Measurements from ENCODE around the gene RBM24.
"Not testable (repeated sequence)": the region's sequence is repeated elsewhere in the genome, so short reads cannot be mapped to it uniquely, and the experiment has no call there.

Gene RBM24

DNA sequence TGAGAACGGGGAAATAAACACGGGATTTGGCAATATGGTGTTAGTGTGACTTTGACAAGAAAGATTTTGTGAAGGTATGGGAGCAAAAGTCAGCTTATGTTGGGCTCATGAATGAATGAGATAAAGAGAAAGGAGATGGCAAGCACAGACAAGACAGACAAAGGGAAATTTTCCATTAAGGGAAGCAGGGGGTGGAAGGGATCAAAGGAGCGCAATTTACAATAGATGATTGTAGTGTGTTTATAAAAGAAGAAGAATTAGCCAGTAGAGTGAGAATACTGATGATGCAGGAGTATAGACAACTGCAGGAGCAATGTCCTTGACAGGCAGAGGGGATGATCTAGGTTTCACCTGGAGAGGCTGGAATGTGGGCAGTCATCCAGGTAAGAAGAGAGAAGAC, 34.1 kb downstream of the RBM24 start:
- CTCF ChIA-PET = no interaction called here
- no peak overlapping the region for H3K27ac ChIP-seq (ENCODE audit: extremely low read depth, low read depth, low read length)

DNA sequence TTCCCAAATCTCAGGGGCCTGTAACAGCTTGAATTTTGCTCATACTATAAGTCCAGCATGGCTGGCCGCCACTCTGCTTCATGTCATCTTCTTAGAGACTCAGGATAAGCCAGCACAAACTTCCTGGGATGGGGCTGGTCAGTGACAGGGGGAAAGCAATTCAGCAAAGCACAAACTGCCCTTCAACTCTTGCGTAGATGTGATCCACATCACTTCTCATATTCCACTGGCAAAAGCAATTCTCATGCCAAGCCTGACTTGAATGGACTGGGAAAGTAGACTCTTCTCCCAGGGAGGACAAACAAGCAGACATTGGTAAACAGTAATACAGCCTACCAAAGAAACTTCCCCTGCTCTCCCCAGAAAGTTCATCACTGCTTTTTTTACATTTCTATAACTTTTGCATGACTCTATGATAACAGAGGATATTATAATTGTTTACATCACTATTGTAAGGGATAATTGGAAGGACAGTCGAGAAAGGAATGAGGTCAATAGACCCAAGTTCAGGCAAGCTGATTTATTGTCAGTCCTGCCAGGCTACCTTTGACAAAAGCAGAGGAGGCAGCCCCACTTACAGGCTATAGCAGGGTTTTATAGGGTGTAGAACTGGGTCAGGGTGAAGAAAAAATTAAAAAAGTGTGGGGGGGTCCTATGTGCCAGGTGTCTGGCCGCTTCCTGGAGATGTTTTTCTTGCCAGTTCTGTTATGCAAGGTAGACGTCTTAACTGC, 37.4 kb downstream of the RBM24 start:
- H3K4me3 ChIP-seq (ENCODE audit: low read depth, low read length) = no peak overlapping the region
- H3K4me1 ChIP-seq (ENCODE audit: control insufficient read depth, insufficient read depth, low read length) = no peaks in the 10 kb centered on the region
- H3K9me3 ChIP-seq (ENCODE audit: control insufficient read depth, insufficient read depth, low read depth, low read length) = no peaks in the 10 kb centered on the region
- no peaks in the 10 kb centered on the region for H3K36me3 ChIP-seq (ENCODE audit: control insufficient read depth in 2 of 2, insufficient read depth in 1 of 2, low read length in 2 of 2)
- POLR2A ChIA-PET = no interaction called here
- no peak overlapping the region for H3K27ac ChIP-seq (ENCODE audit: extremely low read depth, low read depth, low read length)
- TF ChIP-seq ZNF585B (tag by site-specific recombination; IDR thresholded peaks at IDR 0.05) (no peak), ZNF433 (tag by site-specific recombination; IDR thresholded peaks at IDR 0.05; ENCODE audit: low read depth) (no peak), ZNF768 (tag by site-specific recombination; IDR thresholded peaks at IDR 0.05) (no peak), ZFP3 (tag by site-specific recombination; IDR thresholded peaks at IDR 0.05; ENCODE audit: low read depth) (no peak)
- CTCF ChIA-PET = no interaction called here

More for the DNA sequence above, 34.1 kb downstream of the RBM24 start:
- Histone ChIP-seq H3K9me3 (ENCODE audit: control insufficient read depth, insufficient read depth, low read depth, low read length) (no peaks in the 10 kb centered on the region), H3K36me3 (ENCODE audit: control insufficient read depth in 2 of 2, insufficient read depth in 1 of 2, low read length in 2 of 2) (no peaks in the 10 kb centered on the region), H3K4me1 (ENCODE audit: control insufficient read depth, insufficient read depth, low read length) (no peaks in the 10 kb centered on the region), H3K4me3 (ENCODE audit: low read depth, low read length) (no peak overlapping the region)
- TF ChIP-seq SETDB1 (IDR thresholded peaks at IDR 0.05; ENCODE audit: insufficient read length, low read length) (no peak), TCF7L2 (IDR thresholded peaks at IDR 0.05; ENCODE audit: borderline replicate concordance, low read depth, low read length) (no peak), ZNF214 (tag by site-specific recombination; IDR thresholded peaks at IDR 0.05; ENCODE audit: borderline replicate concordance) (no peak), ZNF221 (tag by site-specific recombination; IDR thresholded peaks at IDR 0.05; ENCODE audit: borderline replicate concordance) (no peak), EGR2 (tag by site-specific recombination; IDR thresholded peaks at IDR 0.05; ENCODE audit: low read depth) (no peak), ZNF785 (tag by site-specific recombination; IDR thresholded peaks at IDR 0.05) (no peak), ZNF664 (tag by site-specific recombination; IDR thresholded peaks at IDR 0.05) (no peak)
- TF ChIP-seq, protein P1, sequence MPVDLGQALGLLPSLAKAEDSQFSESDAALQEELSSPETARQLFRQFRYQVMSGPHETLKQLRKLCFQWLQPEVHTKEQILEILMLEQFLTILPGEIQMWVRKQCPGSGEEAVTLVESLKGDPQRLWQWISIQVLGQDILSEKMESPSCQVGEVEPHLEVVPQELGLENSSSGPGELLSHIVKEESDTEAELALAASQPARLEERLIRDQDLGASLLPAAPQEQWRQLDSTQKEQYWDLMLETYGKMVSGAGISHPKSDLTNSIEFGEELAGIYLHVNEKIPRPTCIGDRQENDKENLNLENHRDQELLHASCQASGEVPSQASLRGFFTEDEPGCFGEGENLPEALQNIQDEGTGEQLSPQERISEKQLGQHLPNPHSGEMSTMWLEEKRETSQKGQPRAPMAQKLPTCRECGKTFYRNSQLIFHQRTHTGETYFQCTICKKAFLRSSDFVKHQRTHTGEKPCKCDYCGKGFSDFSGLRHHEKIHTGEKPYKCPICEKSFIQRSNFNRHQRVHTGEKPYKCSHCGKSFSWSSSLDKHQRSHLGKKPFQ (tag by site-specific recombination; IDR thresholded peaks at IDR 0.05) = no peak
- POLR2A ChIA-PET = no interaction called here

DNA sequence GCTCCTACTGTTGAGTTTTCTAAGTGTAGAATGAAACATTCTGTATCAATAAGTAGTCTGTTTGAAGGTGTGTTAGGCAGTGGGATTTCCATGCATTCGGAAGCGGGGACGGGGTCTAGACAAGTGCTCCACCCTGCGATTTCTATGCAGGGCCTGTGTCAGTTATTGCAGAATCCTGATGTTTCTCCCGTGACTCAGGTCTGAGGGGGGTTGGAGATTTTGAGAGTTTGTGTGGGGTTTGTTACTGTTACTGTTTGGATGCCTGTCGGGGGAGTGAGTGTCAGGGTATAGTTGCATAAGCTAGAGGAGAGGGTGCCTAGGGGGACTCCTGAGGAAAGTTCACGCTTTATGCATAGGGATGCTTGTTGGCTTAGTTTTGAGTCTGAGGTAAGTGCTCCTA, 39.1 kb downstream of the RBM24 start:
- H3K4me1 ChIP-seq (ENCODE audit: control insufficient read depth, insufficient read depth, low read length); H3K36me3 ChIP-seq (ENCODE audit: control insufficient read depth in 2 of 2, insufficient read depth in 1 of 2, low read length in 2 of 2); H3K27ac ChIP-seq (ENCODE audit: extremely low read depth, low read depth, low read length); H3K9me3 ChIP-seq (ENCODE audit: control insufficient read depth, insufficient read depth, low read depth, low read length); POLR2A ChIA-PET; H3K4me3 ChIP-seq (ENCODE audit: low read depth, low read length): not testable (repeated sequence)
- CTCF ChIA-PET = interaction anchor here (0.6 kb wide), 1 partner anchor 766 kb away, joined by 4 read pairs; no protein-coding TSS in a partner anchor

DNA sequence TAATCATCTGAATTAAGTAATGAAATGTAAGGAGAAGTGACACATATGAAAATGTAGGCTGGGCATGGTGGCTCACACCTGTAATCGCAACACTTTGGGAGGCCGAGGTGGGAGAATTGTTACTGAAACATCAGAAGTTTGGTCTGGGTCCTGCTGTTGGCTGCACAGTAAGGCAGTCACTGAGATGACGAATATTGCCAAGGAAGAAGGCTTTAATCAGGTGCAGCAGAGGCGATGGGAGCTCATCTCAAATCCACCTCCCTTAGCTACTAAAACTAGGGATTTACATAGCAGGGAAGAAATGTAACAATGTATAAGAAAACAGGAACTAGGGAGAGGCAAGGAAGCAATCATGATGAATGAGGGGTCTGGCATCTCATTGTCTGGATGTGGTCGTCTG, 50.1 kb downstream of the RBM24 start:
- Histone ChIP-seq H3K9me3 (ENCODE audit: control insufficient read depth, insufficient read depth, low read depth, low read length) (no peaks in the 10 kb centered on the region), H3K27ac (ENCODE audit: extremely low read depth, low read depth, low read length) (no peak overlapping the region), H3K36me3 (ENCODE audit: control insufficient read depth in 2 of 2, insufficient read depth in 1 of 2, low read length in 2 of 2) (no peaks in the 10 kb centered on the region), H3K4me1 (ENCODE audit: control insufficient read depth, insufficient read depth, low read length) (no peaks in the 10 kb centered on the region), H3K4me3 (ENCODE audit: low read depth, low read length) (no peak overlapping the region)
- TF ChIP-seq, protein P2, sequence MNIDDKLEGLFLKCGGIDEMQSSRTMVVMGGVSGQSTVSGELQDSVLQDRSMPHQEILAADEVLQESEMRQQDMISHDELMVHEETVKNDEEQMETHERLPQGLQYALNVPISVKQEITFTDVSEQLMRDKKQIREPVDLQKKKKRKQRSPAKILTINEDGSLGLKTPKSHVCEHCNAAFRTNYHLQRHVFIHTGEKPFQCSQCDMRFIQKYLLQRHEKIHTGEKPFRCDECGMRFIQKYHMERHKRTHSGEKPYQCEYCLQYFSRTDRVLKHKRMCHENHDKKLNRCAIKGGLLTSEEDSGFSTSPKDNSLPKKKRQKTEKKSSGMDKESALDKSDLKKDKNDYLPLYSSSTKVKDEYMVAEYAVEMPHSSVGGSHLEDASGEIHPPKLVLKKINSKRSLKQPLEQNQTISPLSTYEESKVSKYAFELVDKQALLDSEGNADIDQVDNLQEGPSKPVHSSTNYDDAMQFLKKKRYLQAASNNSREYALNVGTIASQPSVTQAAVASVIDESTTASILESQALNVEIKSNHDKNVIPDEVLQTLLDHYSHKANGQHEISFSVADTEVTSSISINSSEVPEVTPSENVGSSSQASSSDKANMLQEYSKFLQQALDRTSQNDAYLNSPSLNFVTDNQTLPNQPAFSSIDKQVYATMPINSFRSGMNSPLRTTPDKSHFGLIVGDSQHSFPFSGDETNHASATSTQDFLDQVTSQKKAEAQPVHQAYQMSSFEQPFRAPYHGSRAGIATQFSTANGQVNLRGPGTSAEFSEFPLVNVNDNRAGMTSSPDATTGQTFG (tag by site-specific recombination; IDR thresholded peaks at IDR 0.05; ENCODE audit: borderline replicate concordance) = no peak
- TF ChIP-seq ZNF660 (tag by site-specific recombination; IDR thresholded peaks at IDR 0.05) (no peak), SETDB1 (IDR thresholded peaks at IDR 0.05; ENCODE audit: insufficient read length, low read length) (no peak)
- ChIA-PET POLR2A (no interaction called here), CTCF (interaction anchor here (0.7 kb wide), 2 partner anchors 61 to 211 kb away, joined by 3 to 4 read pairs; no protein-coding TSS in a partner anchor)

All from HEK293 (cell line).